Activated B cell treated with CpG ODN at 0.5 μM for 24 hours (primary cell): ENCODE results near the gene GADL1. TPM values are rescaled to one million over a fixed set of nuclear protein-coding genes. Genes with fewer than 3 reads are reported as not detected.

Experiments used
- ATAC-seq: fragments of 200-7000 bp; cut with Tn5 transposase; one replicate; pipeline ENCODE4 v1.10.0; 2021; ENCODE audit warnings: low read depth, mild to moderate bottlenecking, moderate library complexity
- CTCF ChIA-PET: fragments of 350-600 bp; sonication (Branson Sonifier 250); formaldehyde crosslinking; loops from one replicate; lab custom pipeline; 2021; ENCODE audit warnings: antibody characterized with exemption; lab: Charles Lee
- POLR2A ChIA-PET: fragments of 350-600 bp; sonication (Branson Sonifier 250); formaldehyde crosslinking; loops from one replicate; lab custom pipeline; 2021; ENCODE audit warnings: antibody characterized with exemption; lab: Charles Lee
- DNase-seq: peaks from one replicate; pipeline ENCODE4 v3.0.0; 2022
- H3K27ac Mint-ChIP-seq: one replicate; pipeline ENCODE4 v1.8.0; 2020; ENCODE audit warnings: mixed read lengths
- H3K27me3 Mint-ChIP-seq: one replicate; pipeline ENCODE4 v1.8.0; 2021; ENCODE audit warnings: mixed read lengths
- H3K36me3 Mint-ChIP-seq: one replicate; pipeline ENCODE4 v1.8.0; 2021; ENCODE audit warnings: low read depth, mixed read lengths
- H3K4me1 Mint-ChIP-seq: one replicate; pipeline ENCODE4 v1.8.0; 2021; ENCODE audit warnings: mixed read lengths
- H3K4me3 Mint-ChIP-seq: one replicate; pipeline ENCODE4 v1.8.0; 2020; ENCODE audit warnings: mild to moderate bottlenecking, mixed read lengths
- H3K9me3 Mint-ChIP-seq: one replicate; pipeline ENCODE4 v1.8.0; 2020; ENCODE audit warnings: mixed read lengths
- CTCF ChIP-seq: fragments of 200-600 bp; IDR thresholded peaks from one replicate; pipeline ENCODE4 v1.8.0; 2022; ENCODE audit warnings: antibody characterized with exemption, mild to moderate bottlenecking
- intact Hi-C: fragments of 100-400 bp; cut with micrococcal nuclease; formaldehyde crosslinking; loops from one replicate; pipeline ENCODE4 v1.15.1; 2024
- total RNA-seq: library from RNA; stranded (reverse); gene quantifications from 2 replicates; pipeline ENCODE4 v1.2.3, GENCODE V29; 2022

GADL1 gene
- total RNA-seq, 1 donor from 2014 or later, result not detected

DNA sequence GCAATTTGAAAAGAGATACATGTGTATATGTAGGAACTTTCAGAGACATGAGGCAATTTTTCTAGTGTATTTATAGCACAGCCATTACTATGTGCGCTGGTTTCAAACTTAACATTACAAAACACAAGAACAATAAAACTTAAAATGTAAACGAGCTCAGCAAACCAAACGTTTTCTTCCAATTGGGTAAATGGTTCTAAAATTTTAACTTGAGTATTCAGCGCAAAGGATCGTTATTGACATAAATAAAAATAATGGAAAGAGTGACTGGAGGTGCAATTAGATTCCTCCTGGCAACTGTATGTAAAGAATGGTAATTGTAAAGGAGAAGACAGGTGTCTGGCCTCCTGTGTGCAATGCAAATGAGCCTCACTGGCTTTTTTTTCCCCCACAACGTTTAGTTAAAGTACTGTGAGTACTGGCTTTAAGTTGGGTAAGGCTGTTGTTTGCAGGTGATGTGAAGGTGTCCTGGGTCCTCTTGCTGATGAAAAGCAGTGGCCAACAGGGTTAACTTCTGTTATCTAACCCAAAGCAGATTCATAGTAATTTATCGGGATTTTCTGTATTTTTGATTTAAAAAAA, 14.1 kb upstream of the GADL1 start:
- ChIA-PET CTCF (no interaction called here), POLR2A (no interaction called here)
- intact Hi-C loops, result no loop called here
- Mint-ChIP-seq H3K4me3 (no peak overlapping the region), H3K27me3 (peaks cover 3% of the 10 kb centered on the region), H3K36me3 (no peaks in the 10 kb centered on the region), H3K9me3 (no peaks in the 10 kb centered on the region), H3K4me1 (no peaks in the 10 kb centered on the region), H3K27ac (no peak overlapping the region)
- DNase-seq, result no peak
- no peak for TF ChIP-seq CTCF
- ATAC-seq, result no peak

DNA sequence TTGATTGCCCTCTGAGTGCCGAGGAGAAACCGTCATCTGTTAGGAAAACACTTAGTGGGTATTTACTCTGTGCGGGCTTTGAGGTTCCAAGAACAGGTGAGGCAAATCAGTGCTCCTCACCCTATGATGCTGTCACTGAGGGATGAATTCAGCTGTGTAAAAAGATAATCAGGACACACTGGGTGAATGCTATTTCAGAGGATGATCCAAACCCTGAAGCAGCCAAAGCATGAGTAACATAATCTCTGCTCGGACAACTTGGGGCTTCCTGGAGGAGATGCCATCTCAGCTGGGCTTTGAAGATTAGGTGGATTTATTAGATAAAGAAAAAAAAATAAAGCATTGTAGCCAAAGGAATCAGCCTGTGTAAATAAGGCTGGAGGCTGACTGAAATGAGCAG, 10.5 kb upstream of the GADL1 start:
- TF ChIP-seq CTCF, result no peak
- POLR2A ChIA-PET, result no interaction called here

DNA sequence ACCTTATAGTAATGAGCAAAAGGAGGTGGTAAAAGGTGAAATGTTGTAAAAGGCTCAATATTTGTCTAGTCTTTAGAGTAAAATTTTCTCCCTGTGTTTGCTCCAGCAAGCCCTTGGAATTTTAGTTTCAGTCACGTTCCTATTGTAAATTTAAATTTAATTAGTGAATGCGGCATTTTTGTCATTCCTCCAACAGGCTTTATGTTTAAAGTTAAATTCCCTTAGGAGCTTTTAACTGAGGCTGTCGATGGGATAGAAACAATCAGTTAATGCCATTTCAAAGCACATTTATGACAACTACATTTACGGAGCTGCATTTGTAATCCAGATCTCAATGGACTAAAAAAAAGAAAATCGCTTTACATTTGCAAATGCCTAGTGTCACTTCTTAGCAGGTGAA, 868 bp upstream of the GADL1 start:
- no peak for TF ChIP-seq CTCF
- ChIA-PET POLR2A (no interaction called here), CTCF (no interaction called here)
- H3K4me1 Mint-ChIP-seq, result peaks cover 6% of the 10 kb centered on the region
- intact Hi-C loops, result no loop called here
- no peaks in the 10 kb centered on the region for H3K9me3 Mint-ChIP-seq
- DNase-seq (no peak), ATAC-seq (no peak)
- H3K27me3 Mint-ChIP-seq, result peaks cover 17% of the 10 kb centered on the region
- H3K36me3 Mint-ChIP-seq, result no peaks in the 10 kb centered on the region
- H3K27ac Mint-ChIP-seq, result no peak overlapping the region
- H3K4me3 Mint-ChIP-seq, result no peak overlapping the region

More for the DNA sequence above, 10.5 kb upstream of the GADL1 start:
- no peaks in the 10 kb centered on the region for H3K9me3 Mint-ChIP-seq
- no peak overlapping the region for H3K4me3 Mint-ChIP-seq
- DNase-seq (no peak), ATAC-seq (no peak)
- intact Hi-C loops, result no loop called here
- CTCF ChIA-PET, result no interaction called here
- H3K27me3 Mint-ChIP-seq, result no peaks in the 10 kb centered on the region
- H3K27ac Mint-ChIP-seq, result no peak overlapping the region
- no peaks in the 10 kb centered on the region for H3K4me1 Mint-ChIP-seq
- H3K36me3 Mint-ChIP-seq, result no peaks in the 10 kb centered on the region

GRCh38 chr3:30893678-30894325, 659 bp downstream of the GADL1 start:
- Mint-ChIP-seq H3K4me1 (peaks cover 6% of the 10 kb centered on the region), H3K27me3 (peaks cover 23% of the 10 kb centered on the region), H3K9me3 (no peaks in the 10 kb centered on the region), H3K36me3 (no peaks in the 10 kb centered on the region), H3K27ac (no peak overlapping the region), H3K4me3 (no peak overlapping the region)
- no peak for ATAC-seq
- no peak for TF ChIP-seq CTCF
- CTCF ChIA-PET, result no interaction called here
- intact Hi-C loops, result no loop called here
- DNase-seq, result no peak
- POLR2A ChIA-PET, result no interaction called here

GRCh38 chr3:30890907-30891306, 3.6 kb downstream of the GADL1 start:
- DNase-seq (no peak), ATAC-seq (no peak)
- Mint-ChIP-seq H3K36me3 (no peaks in the 10 kb centered on the region), H3K4me3 (no peak overlapping the region), H3K27ac (no peak overlapping the region), H3K27me3 (peaks cover 35% of the 10 kb centered on the region), H3K4me1 (peaks cover 6% of the 10 kb centered on the region), H3K9me3 (no peaks in the 10 kb centered on the region)
- intact Hi-C loops, result no loop called here
- TF ChIP-seq CTCF, result no peak
- ChIA-PET POLR2A (no interaction called here), CTCF (no interaction called here)
